Osteocyte (in vitro differentiated cells): Measurements from ENCODE around the gene COQ2. TPM values are rescaled to one million over a fixed set of nuclear protein-coding genes. Genes with fewer than 3 reads are reported as not detected.

Source experiments
- DNase-seq: peaks from one replicate; pipeline ENCODE4 v3.0.0; 2021; ENCODE audit warnings: mixed read lengths; ENCODE audit not compliant: unreplicated experiment; ENCODE audit errors: extremely low spot score
- H3K27ac Mint-ChIP-seq: one replicate; pipeline ENCODE4 v1.8.0; 2021; ENCODE audit warnings: mild to moderate bottlenecking, mixed read lengths; ENCODE audit not compliant: unreplicated experiment
- H3K27me3 Mint-ChIP-seq: one replicate; pipeline ENCODE4 v1.8.0; 2021; ENCODE audit warnings: mixed read lengths; ENCODE audit not compliant: unreplicated experiment
- H3K36me3 Mint-ChIP-seq: one replicate; pipeline ENCODE4 v1.8.0; 2021; ENCODE audit warnings: mixed read lengths; ENCODE audit not compliant: unreplicated experiment
- H3K4me1 Mint-ChIP-seq: one replicate; pipeline ENCODE4 v1.8.0; 2021; ENCODE audit warnings: mixed read lengths; ENCODE audit not compliant: unreplicated experiment
- H3K4me3 Mint-ChIP-seq: one replicate; pipeline ENCODE4 v1.8.0; 2021; ENCODE audit warnings: mild to moderate bottlenecking, moderate library complexity, mixed read lengths; ENCODE audit not compliant: unreplicated experiment
- H3K9me3 Mint-ChIP-seq: one replicate; pipeline ENCODE4 v1.8.0; 2021; ENCODE audit warnings: mixed read lengths; ENCODE audit not compliant: unreplicated experiment
- total RNA-seq: library from RNA; stranded (reverse); gene quantifications from 2 replicates; pipeline ENCODE4 v1.2.1, GENCODE V29; 2021
- TF ChIP-seq, protein P1 (sequence below): fragments of 200-600 bp; sonication (generic); IDR thresholded peaks from 2 replicates; pipeline ENCODE4 v1.5.0; 2021; ENCODE audit warnings: antibody characterized with exemption, mild to moderate bottlenecking, moderate library complexity

The COQ2 gene
- total RNA-seq, 1 donor from 2014 or later = 13.1 TPM

DNA sequence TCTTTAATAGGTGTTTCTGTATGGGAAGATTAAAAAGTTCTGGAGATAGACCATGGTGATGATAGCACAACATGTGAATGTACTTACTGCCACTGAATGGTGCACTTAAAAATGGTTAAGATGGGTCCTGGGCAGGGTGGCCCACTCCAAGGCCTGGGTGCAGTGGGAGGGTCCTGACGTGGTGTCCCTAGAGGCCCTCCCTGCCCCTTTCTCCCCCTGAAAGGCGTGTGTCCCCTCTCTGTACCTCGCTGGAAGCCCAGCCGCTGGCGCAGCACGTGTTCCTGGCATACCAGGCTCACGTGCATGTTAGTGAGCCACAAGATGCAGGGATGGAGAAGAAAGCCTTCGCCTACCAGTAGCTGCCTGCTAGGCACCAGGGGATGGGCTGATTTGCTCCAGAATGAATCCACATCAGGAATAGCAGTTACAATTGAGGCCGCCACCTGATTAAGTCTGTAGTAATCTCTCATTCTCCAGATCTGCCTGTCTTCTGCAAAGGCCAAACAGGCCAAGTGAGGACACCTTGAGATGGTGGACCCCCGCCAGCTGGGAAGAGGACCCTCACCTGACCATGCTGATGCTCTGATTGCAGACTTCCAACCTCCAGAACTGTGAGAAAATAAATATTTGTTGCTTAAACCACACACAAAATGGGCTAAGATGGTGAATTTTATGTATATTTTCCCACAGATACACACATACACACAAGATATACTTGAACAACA lies 67.5 kb downstream of the COQ2 start:
- Mint-ChIP-seq H3K27me3 (no peaks in the 10 kb centered on the region), H3K27ac (no peak overlapping the region), H3K36me3 (no peaks in the 10 kb centered on the region), H3K4me1 (peaks cover 9% of the 10 kb centered on the region), H3K9me3 (no peaks in the 10 kb centered on the region), H3K4me3 (no peak overlapping the region)
- peak; percentile 49 for DNase-seq
- TF ChIP-seq, protein P1, sequence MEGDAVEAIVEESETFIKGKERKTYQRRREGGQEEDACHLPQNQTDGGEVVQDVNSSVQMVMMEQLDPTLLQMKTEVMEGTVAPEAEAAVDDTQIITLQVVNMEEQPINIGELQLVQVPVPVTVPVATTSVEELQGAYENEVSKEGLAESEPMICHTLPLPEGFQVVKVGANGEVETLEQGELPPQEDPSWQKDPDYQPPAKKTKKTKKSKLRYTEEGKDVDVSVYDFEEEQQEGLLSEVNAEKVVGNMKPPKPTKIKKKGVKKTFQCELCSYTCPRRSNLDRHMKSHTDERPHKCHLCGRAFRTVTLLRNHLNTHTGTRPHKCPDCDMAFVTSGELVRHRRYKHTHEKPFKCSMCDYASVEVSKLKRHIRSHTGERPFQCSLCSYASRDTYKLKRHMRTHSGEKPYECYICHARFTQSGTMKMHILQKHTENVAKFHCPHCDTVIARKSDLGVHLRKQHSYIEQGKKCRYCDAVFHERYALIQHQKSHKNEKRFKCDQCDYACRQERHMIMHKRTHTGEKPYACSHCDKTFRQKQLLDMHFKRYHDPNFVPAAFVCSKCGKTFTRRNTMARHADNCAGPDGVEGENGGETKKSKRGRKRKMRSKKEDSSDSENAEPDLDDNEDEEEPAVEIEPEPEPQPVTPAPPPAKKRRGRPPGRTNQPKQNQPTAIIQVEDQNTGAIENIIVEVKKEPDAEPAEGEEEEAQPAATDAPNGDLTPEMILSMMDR = no peak

DNA sequence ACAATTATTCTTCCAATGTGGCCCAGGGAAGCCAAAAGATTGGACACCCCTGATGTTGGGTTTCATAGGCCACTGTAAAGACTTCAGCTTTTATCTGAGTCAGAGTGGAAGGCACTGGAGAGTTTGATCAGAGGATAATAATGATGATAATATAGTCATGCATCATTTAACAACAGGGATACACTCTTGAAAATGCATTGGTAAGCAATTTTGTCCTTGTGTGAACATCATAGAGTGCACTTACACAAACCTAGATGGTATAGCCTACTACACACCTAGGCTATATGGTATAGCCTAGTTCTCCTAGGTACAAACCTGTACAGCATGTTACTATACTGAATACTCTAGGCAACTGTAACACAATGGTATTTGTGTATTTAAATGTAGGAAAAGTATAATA lies 70.5 kb downstream of the COQ2 start:
- H3K27me3 Mint-ChIP-seq = no peaks in the 10 kb centered on the region

More for the DNA sequence above, 70.5 kb downstream of the COQ2 start:
- TF ChIP-seq, protein P1 = no peak
- Mint-ChIP-seq H3K4me3 (no peak overlapping the region), H3K27ac (no peak overlapping the region), H3K36me3 (no peaks in the 10 kb centered on the region), H3K9me3 (peaks cover 2% of the 10 kb centered on the region), H3K4me1 (peaks cover 5% of the 10 kb centered on the region)
- DNase-seq = no peak

Other genes with a start within 250 kb of the COQ2 start
- 33.8 and 38.5 TPM in 2 replicates for gene COPS4, start 249.6 kb downstream of the COQ2 start, total RNA-seq
- not detected in 2 replicates for gene PLAC8, start 170.1 kb downstream of the COQ2 start, total RNA-seq
- 4.9 and 6.1 TPM in 2 replicates for gene HPSE, start 50.0 kb upstream of the COQ2 start, total RNA-seq
- 18.4 and 19.9 TPM in 2 replicates for gene HELQ, start 171.0 kb upstream of the COQ2 start, total RNA-seq
- gene MRPS18C, start 171.3 kb upstream of the COQ2 start, total RNA-seq = 38.9 and 39.1 TPM in 2 replicates
- gene ABRAXAS1, start 200.3 kb upstream of the COQ2 start, total RNA-seq = 18.4 and 19.7 TPM in 2 replicates